HG03565 (cell line): ENCODE data around the gene CNTNAP2.

ENCODE experiments used
- ATAC-seq: cut with Tn5 transposase; IDR thresholded peaks from one replicate; pipeline ENCODE4 v1.9.1; 2021; ENCODE audit warnings: mild to moderate bottlenecking, moderate library complexity; ENCODE audit not compliant: unreplicated experiment

CNTNAP2 gene

DNA sequence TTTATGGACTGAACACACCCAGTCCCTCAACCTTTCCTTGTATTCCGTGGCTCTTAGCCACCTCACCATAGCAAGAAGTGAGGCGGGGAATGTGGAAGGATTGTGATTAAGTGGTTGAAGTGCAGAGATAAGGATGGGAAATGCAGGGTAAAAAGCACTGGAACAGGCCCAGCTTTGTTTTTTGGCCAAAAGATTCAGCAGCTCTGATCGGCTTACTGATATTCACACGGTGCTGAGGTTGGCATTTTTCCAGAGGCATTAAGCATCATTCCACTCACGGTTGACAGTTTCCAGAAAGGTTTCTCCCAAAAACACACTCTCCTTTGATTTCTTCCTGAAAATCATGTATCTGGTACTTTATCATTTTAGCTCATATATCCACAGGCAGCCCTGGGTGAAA, 544.2 kb downstream of the CNTNAP2 start:
- ATAC-seq, result no peak

DNA sequence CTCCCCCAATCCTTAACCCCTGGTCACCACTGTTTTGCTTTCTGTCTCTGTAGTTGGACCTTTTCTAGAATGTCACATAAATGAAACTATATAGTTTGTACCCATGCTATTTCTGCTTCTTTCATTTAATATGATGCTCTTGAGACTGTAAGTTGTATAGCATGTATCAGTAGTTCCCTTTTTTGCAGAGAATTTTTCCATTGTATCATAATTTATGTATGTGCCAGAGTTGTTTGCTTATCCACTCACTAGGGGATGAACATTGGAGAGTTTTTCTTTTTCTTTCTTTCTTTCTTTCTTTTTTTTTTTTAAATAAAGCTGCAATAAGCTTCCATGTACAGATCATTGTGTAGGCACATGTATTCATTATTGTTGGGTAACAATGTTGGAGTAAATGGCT, 544.8 kb downstream of the CNTNAP2 start:
- ATAC-seq, result no peak

DNA sequence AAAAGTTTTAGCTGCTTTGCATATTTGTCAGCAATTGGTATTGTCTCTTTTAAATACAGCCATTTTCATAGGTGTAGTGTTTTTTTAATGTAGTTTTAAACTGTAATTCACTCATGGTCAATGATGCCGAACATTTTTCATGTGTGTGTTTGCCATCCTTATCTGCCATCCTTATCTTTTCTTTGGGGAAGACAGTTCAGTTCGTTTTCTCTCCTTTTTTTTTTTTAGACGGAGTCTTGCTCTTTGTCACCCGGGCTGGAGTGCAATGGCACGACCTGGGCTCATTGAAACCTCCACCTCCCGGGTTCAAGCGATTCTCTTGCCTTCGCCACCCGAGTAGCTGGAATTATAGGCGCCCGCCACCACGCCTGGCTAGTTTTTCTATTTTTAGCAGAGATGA, 545.3 kb downstream of the CNTNAP2 start:
- no peak for ATAC-seq

DNA sequence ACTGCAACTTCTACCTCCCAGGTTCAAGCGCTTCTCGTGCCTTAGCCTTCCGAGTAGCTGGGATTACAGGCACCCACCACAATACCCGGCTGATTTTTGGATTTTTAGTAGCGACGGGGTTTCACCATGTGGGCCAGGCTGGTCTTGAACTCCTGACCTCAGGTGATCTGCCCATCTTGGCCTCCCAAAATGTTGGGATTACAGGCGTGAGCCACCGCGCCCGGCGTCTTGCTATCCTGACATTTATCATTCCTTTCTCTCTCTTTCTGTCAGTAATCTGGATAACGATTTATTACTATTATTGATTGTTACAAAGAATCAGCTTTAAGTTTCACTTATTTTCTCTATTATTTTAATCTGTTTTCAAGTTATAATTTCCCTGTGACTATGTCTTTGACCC, 548.4 kb downstream of the CNTNAP2 start:
- ATAC-seq, result no peak

DNA sequence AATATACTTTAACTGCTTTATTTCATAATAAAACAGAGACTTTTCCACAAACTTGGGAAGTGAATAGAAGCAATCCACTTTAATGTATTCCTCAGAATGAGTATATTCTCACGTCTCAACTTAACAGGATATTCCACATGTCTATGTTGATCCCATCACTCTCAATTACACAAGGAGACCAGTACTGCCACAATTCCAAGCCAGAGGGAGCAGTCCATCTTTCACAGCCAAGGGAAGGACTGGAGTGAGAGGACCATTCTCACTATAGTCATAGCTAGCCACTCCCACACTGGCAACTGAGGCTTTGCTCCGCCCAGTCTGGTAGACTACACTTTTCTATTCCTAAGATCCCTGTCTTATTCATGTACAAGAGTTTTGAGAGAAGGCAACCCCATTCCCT, 553.9 kb downstream of the CNTNAP2 start:
- ATAC-seq, result no peak

DNA sequence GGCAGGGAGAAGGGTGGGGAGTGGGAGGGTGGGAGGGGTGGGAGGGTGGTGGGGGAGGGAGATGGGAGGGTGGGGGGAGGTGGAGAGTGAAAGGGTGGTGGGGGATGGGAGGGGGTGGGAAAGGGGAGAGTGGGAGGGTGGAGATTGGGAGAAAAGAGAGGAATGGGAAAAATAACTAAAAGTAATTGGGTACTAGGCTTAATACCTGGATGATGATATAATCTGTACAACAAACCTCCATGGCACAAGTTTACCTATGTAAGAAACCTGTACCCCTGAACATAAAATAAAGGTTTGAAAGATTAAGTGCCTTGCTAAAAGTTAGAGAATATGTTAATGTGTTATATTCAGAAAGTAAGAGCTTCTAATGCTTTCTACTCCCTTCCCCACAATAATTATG, 564.9 kb downstream of the CNTNAP2 start:
- no peak for ATAC-seq

DNA sequence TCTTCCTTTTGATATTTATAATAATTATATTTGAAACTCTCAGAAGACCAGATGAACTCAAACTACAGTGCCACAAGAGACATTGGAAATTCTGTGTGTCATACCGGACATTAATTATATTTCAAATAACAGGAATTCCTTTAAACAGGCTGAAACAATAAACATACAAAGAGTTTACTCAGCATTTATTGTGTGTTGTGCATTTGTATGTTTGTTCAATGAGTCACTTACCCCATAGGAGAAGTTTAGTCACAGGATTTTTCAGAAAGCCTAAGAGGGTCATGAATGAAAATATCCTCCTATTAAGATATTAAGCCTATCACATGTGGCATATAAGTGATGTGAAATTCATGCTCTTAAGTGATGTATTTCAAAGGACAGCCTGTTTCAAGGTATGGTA, 566.8 kb downstream of the CNTNAP2 start:
- no peak for ATAC-seq

DNA sequence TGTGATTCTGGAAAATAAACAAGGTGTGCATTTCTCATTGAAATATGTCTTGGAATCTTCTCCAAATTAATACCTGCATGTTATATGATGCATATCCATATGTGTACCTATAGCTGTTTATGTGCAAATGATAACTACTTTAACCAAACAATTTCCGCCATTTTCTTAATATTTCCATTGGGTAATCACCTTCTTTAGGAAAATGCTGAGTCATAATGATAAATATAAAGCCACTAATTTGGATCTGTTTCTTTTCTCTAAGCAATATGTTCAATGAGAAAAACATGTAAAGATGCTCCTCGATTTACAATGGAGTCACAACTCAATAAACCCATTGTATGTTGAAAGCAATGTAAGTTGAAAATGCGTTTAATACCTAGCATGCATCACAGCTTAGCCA, 574.4 kb downstream of the CNTNAP2 start:
- ATAC-seq, result no peak

DNA sequence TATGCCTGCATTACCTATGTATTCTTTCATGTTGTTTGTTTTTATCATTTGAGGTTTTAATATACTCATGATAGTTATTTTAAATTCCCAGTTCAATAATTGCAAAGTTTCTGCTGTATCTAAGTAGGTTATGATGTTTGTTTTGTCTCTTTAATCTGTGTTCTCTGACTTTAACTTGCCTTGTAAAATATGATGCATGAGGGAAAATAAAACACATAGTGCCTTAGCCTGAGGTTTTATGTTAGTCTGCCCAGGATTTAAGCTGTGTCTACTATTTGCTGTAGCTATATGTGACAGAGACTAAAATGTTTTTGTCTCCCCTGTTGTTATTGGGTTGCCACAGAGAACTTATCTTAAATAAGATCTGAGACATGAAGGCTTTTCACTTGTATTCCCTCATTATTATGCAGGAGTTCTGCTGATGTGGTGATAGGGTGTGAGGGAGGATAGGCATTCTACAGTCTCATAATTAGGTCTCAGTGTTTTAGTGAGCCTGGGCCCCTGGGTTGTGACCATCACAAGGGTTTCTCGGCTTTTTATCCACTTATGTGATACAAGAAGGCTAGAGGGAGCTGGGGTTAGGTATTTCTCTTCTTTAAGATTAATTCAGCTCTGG, 582.5 kb downstream of the CNTNAP2 start:
- no peak for ATAC-seq

DNA sequence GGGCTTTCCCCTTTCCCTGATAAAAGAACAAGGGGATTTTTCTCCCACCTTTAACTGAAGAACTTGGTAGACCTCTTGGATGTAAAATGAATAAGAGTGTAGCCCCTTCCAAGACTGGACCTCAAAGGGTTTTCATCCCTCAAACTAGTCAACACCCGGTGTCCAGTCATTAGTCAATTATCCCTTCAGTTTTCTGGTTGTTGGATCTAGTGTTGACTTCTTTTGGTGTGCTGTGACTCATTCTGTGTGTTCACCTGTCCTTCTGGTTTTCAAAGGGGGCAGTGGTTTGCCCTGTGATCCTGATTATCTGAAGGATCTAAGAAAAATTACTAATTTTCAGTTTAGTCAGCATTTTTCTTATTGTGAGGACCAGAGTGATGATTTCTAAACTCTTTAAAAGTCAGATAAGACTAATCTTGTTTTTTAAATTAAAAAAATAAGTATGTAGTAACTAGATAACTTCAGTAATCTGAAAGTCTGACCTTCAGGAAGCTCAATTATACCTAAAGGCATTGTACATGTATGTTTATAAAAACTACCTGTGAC, 583.5 kb downstream of the CNTNAP2 start:
- ATAC-seq, result no peak

DNA sequence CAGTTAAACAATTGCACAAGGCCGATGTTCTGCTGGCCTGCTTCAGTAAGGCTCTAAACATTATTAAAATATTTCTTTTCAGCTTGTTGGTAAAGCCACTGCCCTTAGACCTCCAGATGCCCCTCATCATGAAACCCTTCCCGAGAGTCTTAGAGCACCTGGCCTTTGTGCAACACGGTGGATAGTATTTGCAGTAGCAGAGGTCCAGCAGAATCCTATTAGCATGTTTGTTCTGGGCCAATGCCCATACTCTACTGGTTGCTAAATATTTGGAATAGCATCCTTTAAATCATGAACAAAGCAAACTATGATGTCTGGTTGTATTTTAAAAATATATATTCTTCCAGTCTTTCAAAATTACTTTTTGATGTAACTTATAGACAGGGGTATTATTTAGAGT, 584.6 kb downstream of the CNTNAP2 start:
- ATAC-seq, result no peak

DNA sequence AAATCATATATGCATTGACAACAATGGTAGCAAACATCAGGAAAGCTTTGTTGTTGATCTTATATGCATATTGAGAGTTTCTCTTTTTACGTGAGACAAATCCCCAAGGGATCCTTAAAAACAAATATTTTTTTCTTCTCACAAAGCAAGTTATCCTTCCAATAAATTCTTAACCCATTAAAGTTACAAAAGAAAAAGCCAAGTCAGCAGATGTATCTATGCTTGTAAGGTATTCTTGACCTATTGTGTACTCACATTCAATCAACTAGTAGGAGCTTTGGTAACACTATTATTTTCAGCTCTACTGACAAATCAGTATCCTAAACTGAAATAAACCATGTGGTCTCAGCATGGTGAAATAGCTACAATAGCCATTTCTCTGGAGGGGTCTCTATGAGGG, 586.3 kb downstream of the CNTNAP2 start:
- no peak for ATAC-seq

DNA sequence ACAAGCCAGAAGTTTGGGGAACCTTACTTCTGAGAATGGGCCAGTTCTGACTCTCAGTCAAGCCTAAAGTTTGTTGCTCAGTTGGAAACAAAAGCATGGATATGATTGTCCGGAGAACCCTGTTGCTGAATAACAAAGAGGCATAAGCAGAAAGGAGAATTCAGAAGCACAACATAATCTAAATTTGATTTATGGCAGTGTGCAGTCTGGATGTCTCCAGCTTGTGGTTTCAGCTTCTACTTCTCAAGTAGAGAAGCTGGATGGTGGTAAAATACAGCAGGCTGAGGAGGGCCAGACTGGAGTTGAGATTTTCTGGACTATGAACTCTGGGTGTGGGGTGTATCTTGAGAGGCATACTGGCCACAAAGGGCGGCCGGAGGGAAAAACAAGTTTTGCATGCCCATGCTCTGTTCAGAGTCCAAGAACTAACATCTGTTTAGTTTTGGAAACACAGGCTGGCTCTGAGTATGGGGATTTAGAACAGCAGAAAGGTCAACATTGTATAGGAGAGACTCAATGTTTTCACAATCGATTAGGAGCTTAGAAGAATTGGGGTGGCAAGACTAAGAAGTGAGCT, 592.9 kb downstream of the CNTNAP2 start:
- no peak for ATAC-seq

DNA sequence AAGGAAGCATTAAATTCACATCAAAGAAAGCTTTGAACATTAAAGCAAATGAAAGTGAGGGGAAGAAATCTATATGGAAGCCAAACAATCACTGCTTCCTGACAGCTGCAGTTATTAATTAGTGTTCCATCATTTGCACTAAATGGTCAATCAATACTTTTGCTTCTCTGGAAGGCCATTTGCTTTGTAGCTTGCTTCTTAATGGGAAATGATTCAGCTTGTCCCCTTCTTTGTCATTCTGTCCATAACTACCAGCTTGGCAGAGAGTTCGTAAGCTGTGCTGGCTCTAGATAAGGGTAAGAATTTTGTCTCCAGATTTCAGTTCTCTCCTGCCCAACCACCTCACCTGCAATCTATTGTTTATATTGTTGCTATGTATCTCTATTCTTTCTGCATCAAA, 596.6 kb downstream of the CNTNAP2 start:
- ATAC-seq, result no peak

DNA sequence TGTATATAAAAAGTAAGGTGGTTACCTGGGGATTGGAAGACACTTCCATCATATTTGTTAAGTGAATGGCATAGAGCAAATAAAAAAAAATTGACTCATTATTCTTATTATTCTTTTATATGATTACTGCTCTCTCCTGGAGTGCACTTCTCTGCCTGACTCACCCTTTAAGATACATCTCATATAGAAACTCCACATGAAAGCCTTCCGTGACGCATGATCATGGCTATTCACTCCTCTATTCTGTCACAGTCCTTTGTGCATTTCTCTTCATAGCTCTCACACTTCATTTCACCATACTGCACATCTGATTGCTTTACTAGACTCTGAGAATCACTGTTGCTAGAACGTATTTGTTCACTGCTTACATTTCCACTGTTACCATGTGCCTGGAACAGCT, 597.3 kb downstream of the CNTNAP2 start:
- no peak for ATAC-seq

DNA sequence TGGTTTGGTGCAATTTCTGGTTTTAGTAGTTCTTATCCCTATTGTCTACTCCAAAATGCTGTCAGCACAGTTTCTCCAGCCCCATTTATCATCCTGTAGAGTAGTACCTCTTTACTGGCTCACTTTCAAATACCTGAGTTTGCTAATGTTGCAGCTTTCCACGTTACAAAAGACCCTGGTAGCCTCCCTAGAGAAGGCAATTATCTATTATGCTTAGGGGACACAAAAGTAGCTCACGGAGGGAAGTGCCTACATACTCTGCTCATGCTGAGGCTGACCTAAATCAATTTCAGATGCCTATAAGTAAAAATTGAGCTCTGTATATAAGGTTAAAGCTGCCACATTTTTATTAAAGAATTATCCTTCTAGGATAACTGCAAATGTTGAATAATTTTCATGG, 603.6 kb downstream of the CNTNAP2 start:
- ATAC-seq, result no peak

DNA sequence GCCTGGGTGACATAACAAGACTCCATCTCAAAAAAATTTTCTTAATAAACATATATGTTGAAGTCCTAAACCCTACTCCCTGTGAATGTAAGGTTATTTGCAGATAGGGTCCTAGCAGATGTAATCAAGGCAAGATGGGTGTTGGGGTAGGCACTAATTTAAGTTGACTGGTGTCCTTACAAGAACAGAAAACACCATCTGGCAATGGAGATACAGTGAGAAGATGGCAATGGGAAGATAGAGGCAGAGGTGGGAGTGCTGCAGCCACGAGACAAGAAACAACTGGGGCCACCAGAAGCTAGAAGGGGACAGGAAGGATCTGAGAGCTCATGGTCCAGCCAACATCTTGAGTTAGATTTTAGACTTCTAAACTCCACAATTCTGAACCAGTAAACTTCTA, 606.4 kb downstream of the CNTNAP2 start:
- no peak for ATAC-seq

DNA sequence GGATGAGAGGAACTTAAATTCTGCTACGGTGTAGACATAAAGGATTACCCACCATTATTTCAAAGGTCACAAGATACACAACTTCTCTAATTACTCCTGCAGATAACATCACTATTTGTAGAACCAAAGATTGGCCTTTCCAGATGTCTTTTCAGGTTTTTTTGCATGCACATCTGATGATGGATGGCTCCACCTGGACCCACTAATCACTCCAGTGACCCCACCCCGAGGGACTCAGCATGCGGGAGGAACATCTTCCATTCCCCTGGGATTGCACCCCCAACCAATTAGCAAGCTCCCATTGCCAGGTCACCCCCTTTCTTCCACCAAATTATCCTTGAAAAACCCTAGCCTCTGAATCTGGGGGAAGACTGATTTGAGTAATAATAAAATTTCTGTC, 608.9 kb downstream of the CNTNAP2 start:
- no peak for ATAC-seq

DNA sequence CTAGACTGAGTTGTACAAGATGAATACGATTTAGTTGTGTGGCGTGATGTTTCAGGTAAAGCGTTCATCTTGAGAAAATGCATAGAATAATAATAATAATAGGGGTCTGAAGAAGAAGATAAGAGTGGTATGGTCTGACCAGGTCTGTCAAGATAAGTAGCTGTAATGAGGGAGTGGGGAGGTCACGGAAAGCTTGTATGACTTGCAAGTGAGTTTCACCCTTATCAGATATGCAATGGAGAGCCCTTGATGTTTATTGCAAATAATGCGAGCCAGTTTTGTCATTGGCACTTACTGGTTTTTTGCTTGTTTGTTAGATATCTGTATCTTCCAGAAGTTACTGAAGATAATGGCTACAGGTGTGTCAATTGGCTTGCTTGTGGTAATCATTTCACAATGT, 611.5 kb downstream of the CNTNAP2 start:
- ATAC-seq, result no peak

DNA sequence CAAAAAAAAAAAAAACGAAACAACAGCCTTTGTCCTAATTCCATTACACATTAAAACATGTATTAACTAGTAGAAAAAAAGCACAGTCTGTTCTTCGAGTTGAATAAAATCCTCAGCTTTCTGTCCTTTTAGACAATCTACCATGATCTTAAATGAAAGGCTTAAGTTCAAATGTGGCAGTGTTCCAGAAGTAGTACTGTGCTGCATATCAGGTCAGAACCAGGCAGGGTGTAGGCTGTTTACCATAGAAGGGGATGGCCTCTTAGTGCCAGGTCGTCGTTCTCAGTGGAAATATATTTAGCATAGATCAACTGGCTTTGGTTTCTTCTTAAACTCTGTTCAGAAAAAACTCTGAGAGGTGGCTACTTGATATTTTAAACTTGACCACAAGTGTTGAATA, 612.0 kb downstream of the CNTNAP2 start:
- no peak for ATAC-seq

DNA sequence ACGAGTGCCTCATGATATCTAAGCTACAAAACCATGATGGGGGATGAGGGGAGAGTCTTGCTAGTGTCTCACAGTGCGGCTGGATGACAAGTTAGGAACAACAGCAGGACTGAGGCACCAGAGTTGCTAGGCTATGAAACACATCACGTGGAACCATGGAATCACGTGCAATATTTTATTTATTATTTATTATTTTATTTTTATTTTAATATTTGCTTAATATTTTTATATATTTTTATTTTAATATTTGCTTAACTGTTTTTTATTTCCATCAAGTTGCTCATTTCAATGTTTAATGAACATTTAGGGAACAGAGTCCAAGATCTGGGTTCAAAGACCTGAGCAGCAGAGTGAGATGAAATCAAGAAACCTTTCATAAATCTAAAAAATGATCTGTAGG, 614.6 kb downstream of the CNTNAP2 start:
- ATAC-seq, result no peak

DNA sequence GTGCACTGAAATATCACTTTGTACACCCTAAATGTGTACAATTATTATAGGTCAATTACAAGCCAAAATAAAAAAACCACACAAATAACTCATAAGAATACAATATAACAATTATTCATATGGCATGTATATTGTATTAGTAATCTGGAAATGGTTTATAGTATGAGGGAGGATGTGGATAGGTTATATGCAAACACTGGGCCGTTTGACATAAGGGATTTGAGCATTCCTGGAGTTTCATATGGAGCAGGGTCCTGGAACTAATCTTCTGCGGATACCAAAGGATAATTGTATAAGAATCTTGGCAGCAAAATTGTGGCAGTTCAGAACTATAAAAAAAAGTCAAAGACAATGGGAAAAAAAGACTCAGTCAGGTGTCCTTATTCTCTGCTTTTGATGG, 619.4 kb downstream of the CNTNAP2 start:
- no peak for ATAC-seq
